Measurements from ENCODE around the gene CISTR.

Gene CISTR

DNA sequence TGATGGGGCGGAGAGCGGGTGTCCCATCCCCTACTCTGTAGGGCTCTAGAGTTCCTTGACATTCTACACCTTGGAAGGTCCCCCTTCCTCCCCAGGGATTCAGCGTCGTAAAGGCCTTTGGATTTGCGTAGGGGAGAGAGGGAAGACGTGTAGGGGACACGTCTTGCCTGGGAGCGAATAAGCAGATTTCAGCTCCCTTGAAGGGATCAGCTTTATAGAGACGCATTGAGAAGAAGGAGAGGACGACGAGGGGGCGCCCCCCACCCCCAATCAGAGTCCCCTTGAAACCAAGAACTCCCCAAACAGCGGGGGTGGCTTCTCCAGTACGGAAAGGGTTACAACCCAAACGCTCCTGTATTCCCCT lies 24.9 kb downstream of the CISTR start:
- Histone ChIP-seq H3K4me3 (replicated peaks; ENCODE audit: insufficient read depth, low read length) (peak overlapping the region; percentile 88), H3K27me3 (ENCODE audit: insufficient read depth, poor library complexity, severe bottlenecking) (no peaks in the 10 kb centered on the region), H3K27ac (replicated peaks) (no peak overlapping the region; the same call in 1 of the 2 replicates)
- TF ChIP-seq POLR2AphosphoS5 (IDR thresholded peaks at IDR 0.05; ENCODE audit: low read depth), result no peak
- TF ChIP-seq, protein P1, sequence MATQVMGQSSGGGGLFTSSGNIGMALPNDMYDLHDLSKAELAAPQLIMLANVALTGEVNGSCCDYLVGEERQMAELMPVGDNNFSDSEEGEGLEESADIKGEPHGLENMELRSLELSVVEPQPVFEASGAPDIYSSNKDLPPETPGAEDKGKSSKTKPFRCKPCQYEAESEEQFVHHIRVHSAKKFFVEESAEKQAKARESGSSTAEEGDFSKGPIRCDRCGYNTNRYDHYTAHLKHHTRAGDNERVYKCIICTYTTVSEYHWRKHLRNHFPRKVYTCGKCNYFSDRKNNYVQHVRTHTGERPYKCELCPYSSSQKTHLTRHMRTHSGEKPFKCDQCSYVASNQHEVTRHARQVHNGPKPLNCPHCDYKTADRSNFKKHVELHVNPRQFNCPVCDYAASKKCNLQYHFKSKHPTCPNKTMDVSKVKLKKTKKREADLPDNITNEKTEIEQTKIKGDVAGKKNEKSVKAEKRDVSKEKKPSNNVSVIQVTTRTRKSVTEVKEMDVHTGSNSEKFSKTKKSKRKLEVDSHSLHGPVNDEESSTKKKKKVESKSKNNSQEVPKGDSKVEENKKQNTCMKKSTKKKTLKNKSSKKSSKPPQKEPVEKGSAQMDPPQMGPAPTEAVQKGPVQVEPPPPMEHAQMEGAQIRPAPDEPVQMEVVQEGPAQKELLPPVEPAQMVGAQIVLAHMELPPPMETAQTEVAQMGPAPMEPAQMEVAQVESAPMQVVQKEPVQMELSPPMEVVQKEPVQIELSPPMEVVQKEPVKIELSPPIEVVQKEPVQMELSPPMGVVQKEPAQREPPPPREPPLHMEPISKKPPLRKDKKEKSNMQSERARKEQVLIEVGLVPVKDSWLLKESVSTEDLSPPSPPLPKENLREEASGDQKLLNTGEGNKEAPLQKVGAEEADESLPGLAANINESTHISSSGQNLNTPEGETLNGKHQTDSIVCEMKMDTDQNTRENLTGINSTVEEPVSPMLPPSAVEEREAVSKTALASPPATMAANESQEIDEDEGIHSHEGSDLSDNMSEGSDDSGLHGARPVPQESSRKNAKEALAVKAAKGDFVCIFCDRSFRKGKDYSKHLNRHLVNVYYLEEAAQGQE (IDR thresholded peaks at IDR 0.05; ENCODE audit: insufficient replicate concordance, low read depth), result no peak
- TF ChIP-seq CTCF (IDR thresholded peaks at IDR 0.05; ENCODE audit: insufficient read depth, low read length), result no peak
- TF ChIP-seq GABPA (IDR thresholded peaks at IDR 0.05; ENCODE audit: low read depth), result no peak
- no peak for TF ChIP-seq SPI1 (IDR thresholded peaks at IDR 0.05; ENCODE audit: borderline replicate concordance, low read depth)
- DNase-seq (ENCODE audit: low read depth in 1 of 2, low spot score in 1 of 2), result peak in 1 of 2 experiments; percentile 26

- no peak overlapping the region for H3K27ac ChIP-seq (replicated peaks)
- DNase-seq (ENCODE audit: low read depth in 1 of 2, low spot score in 1 of 2), result no peak
- H3K27me3 ChIP-seq (ENCODE audit: insufficient read depth, poor library complexity, severe bottlenecking), result no peaks in the 10 kb centered on the region
- TF ChIP-seq POLR2AphosphoS5 (IDR thresholded peaks at IDR 0.05; ENCODE audit: low read depth) (no peak), CTCF (IDR thresholded peaks at IDR 0.05; ENCODE audit: insufficient read depth, low read length) (no peak), GABPA (IDR thresholded peaks at IDR 0.05; ENCODE audit: low read depth) (no peak)
- TF ChIP-seq, protein P1 (IDR thresholded peaks at IDR 0.05; ENCODE audit: insufficient replicate concordance, low read depth), result no peak
- H3K4me3 ChIP-seq (replicated peaks; ENCODE audit: insufficient read depth, low read length), result peak overlapping the region; percentile 88; the same call in 1 of the 2 replicates
These were observed 25.4 kb downstream of the CISTR start for GRCh38 chr12:53726341-53726740.

DNA sequence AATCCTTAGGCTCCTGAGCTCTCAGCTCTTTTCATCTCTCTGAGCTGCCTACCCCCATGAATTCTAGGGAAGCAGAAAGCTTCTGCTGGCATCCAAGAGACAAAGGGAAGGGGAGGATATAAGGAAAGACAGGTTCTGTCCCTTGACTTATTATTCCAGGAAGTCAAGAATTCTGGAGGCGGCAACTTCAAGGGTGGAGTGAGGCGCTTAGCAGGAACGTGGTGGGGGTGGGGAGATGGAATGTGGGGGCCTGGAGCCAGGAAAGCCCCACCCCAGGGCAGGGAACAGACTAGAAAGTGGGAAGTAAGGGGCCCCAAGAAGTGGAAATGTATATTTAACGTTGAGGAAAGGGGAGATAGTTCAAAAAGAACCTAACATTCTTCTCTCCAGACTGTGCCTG lies 26.0 kb downstream of the CISTR start:
- DNase-seq (ENCODE audit: low read depth in 1 of 2, low spot score in 1 of 2), result no peak
- Histone ChIP-seq H3K27me3 (ENCODE audit: insufficient read depth, poor library complexity, severe bottlenecking) (no peaks in the 10 kb centered on the region), H3K4me3 (replicated peaks; ENCODE audit: insufficient read depth, low read length) (no peak overlapping the region), H3K27ac (replicated peaks) (no peak overlapping the region)
- TF ChIP-seq SPI1 (IDR thresholded peaks at IDR 0.05; ENCODE audit: borderline replicate concordance, low read depth) (no peak), GABPA (IDR thresholded peaks at IDR 0.05; ENCODE audit: low read depth) (no peak), POLR2AphosphoS5 (IDR thresholded peaks at IDR 0.05; ENCODE audit: low read depth) (no peak), CTCF (IDR thresholded peaks at IDR 0.05; ENCODE audit: insufficient read depth, low read length) (no peak)
- TF ChIP-seq, protein P1 (IDR thresholded peaks at IDR 0.05; ENCODE audit: insufficient replicate concordance, low read depth), result no peak

Measured in HL-60 (cell line).